WTC11 (cell line): ENCODE results near the gene PRAMEF11.
"Not testable (repeated sequence)": the region's sequence is repeated elsewhere in the genome, so short reads cannot be mapped to it uniquely, and the experiment has no call there.

Source experiments
- NFYB ChIP-seq: sonication (generic); formaldehyde crosslinking; conservative IDR thresholded peaks from 2 replicates; pipeline ENCODE4 v1.8.0; 2022; ENCODE audit warnings: low read depth, missing genetic modification reagents
- TCF7 ChIP-seq: sonication (generic); formaldehyde crosslinking; IDR thresholded peaks from 2 replicates; pipeline ENCODE4 v1.8.0; 2022; ENCODE audit warnings: mild to moderate bottlenecking, low read depth, missing genetic modification reagents, moderate library complexity
- USF2 ChIP-seq: sonication (generic); formaldehyde crosslinking; IDR thresholded peaks from 2 replicates; pipeline ENCODE4 v1.8.1; 2023; ENCODE audit warnings: mild to moderate bottlenecking, missing genetic modification reagents, moderate library complexity
- ZNF512 ChIP-seq: sonication (generic); formaldehyde crosslinking; IDR thresholded peaks from 2 replicates; pipeline ENCODE4 v1.8.1; 2022; ENCODE audit warnings: missing genetic modification reagents, borderline replicate concordance
- ZNF671 ChIP-seq: fragments of 250-450 bp; sonication (Bioruptor Pico); IDR thresholded peaks from 2 replicates; pipeline ENCODE4 v1.8.0; 2021; ENCODE audit warnings: mild to moderate bottlenecking
- TF ChIP-seq, protein P1 (sequence below): fragments of 200-600 bp; IDR thresholded peaks from 2 replicates; pipeline ENCODE4 v1.8.0; 2022; ENCODE audit warnings: antibody characterized with exemption

DNA sequence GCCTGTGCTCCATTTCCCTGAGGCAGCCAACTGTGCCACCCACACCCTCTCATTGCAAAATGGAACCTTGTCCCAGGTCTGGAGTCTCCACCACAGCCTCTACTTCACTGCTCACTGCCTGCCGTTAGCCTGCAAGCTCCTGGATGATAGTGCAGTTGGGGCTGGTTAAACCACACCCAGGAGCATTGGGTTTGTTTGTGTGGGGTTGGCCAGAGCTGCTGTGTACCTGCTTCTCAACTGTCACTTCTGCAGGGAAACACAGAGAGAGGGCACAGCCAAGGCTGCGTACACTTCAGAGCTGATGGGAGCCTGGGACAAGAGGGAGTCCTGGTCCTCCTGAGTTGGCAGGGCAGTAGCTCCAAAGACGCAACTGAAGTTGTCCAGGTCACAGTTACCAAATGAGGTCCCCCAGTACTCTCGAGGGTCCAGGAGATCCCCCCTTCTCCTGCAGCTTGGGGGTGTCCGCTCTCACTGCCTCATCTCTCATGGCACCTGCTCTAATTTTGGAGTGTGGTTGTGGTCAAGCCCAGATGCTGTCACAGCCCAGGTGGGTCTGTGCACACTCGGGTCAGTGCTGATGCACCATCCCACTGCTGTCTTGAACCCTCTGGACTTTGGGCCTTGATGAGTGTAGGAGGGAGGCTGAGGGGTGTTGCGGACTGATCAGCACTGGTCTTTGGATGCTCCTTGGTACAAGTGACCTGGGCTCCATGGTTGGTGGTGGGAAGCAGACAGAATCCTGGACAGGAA is 32.1 kb upstream of the PRAMEF11 start:
- TF ChIP-seq NFYB (CRISPR knock-in tag); ZNF512; ZNF671 (CRISPR knock-in tag); TCF7 (CRISPR knock-in tag); USF2 (CRISPR knock-in tag): not testable (repeated sequence)
- TF ChIP-seq, protein P1, sequence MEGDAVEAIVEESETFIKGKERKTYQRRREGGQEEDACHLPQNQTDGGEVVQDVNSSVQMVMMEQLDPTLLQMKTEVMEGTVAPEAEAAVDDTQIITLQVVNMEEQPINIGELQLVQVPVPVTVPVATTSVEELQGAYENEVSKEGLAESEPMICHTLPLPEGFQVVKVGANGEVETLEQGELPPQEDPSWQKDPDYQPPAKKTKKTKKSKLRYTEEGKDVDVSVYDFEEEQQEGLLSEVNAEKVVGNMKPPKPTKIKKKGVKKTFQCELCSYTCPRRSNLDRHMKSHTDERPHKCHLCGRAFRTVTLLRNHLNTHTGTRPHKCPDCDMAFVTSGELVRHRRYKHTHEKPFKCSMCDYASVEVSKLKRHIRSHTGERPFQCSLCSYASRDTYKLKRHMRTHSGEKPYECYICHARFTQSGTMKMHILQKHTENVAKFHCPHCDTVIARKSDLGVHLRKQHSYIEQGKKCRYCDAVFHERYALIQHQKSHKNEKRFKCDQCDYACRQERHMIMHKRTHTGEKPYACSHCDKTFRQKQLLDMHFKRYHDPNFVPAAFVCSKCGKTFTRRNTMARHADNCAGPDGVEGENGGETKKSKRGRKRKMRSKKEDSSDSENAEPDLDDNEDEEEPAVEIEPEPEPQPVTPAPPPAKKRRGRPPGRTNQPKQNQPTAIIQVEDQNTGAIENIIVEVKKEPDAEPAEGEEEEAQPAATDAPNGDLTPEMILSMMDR: not testable (repeated sequence)
